Mesendoderm (in vitro differentiated cells): ENCODE measurements around the gene CBX2.
A peak's percentile ranks its signal among the peaks of the same experiment; 100 is the strongest.

Experiments used
- DNase-seq: peaks from one replicate; pipeline ENCODE4 v3.0.0; 2013
- H2AK5ac ChIP-seq: 2 replicates; pipeline ENCODE4 v1.6.1; 2013; ENCODE audit warnings: low read length, inconsistent platforms
- H2BK120ac ChIP-seq: 2 replicates; pipeline ENCODE4 v1.6.1; 2013; ENCODE audit warnings: low read depth, mild to moderate bottlenecking, low read length, moderate library complexity, mixed read lengths
- H2BK15ac ChIP-seq: replicated peaks from 2 replicates; pipeline ENCODE4 v1.6.1; 2013; ENCODE audit warnings: low read depth, mild to moderate bottlenecking, moderate library complexity
- H2BK5ac ChIP-seq: 2 replicates; pipeline ENCODE4 v1.6.1; 2013; ENCODE audit warnings: low read length, inconsistent platforms
- H3K18ac ChIP-seq: 2 replicates; pipeline ENCODE4 v1.6.1; 2013; ENCODE audit warnings: mild to moderate bottlenecking, low read length, mixed read lengths
- H3K23ac ChIP-seq: one replicate; pipeline ENCODE4 v1.6.1; 2013; ENCODE audit warnings: low read length
- H3K27ac ChIP-seq: 2 replicates; pipeline ENCODE4 v1.5.1; 2013; ENCODE audit warnings: low read depth, mild to moderate bottlenecking, inconsistent platforms, low read length, moderate library complexity
- H3K27me3 ChIP-seq: 2 replicates; pipeline ENCODE4 v1.6.1; 2013; ENCODE audit warnings: low read length, control low read depth, mild to moderate bottlenecking, inconsistent platforms; ENCODE audit not compliant: insufficient read depth, poor library complexity
- H3K36me3 ChIP-seq: 2 replicates; pipeline ENCODE4 v1.6.1; 2013; ENCODE audit warnings: low read length, inconsistent platforms; ENCODE audit not compliant: control insufficient read depth, insufficient read depth
- H3K4ac ChIP-seq: one replicate; pipeline ENCODE4 v1.6.1; 2013; ENCODE audit warnings: low read depth, mild to moderate bottlenecking, low read length, moderate library complexity
- H3K4me1 ChIP-seq: 2 replicates; pipeline ENCODE4 v1.6.1; 2013; ENCODE audit warnings: low read depth, low read length, inconsistent platforms; ENCODE audit not compliant: control insufficient read depth
- H3K4me2 ChIP-seq: 2 replicates; pipeline ENCODE4 v1.6.1; 2013; ENCODE audit warnings: low read length
- H3K4me3 ChIP-seq: 2 replicates; pipeline ENCODE4 v1.5.1; 2013; ENCODE audit warnings: mild to moderate bottlenecking, low read length
- H3K56ac ChIP-seq: one replicate; pipeline ENCODE4 v1.6.1; 2013; ENCODE audit warnings: low read length
- H3K79me1 ChIP-seq: 2 replicates; pipeline ENCODE4 v1.6.1; 2013; ENCODE audit warnings: low read length, inconsistent platforms
- H3K79me2 ChIP-seq: 2 replicates; pipeline ENCODE4 v1.6.1; 2013; ENCODE audit warnings: mild to moderate bottlenecking, low read length; ENCODE audit not compliant: control insufficient read depth, insufficient read depth
- H3K9ac ChIP-seq: 2 replicates; pipeline ENCODE4 v1.6.1; 2013; ENCODE audit warnings: low read length, inconsistent platforms
- H4K5ac ChIP-seq: one replicate; pipeline ENCODE4 v1.6.1; 2013; ENCODE audit warnings: low read length
- H4K8ac ChIP-seq: one replicate; pipeline ENCODE4 v1.6.1; 2013; ENCODE audit warnings: low read depth, mild to moderate bottlenecking, control low read depth, low read length, moderate library complexity
- WGBS: extraction: QIAGEN DNeasy Blood & Tissue Kit; methylation state at CpG from one replicate; pipeline ENCODE4 v1.1.7; 2013; ENCODE audit warnings: low lambda C conversion rate, missing lambda C conversion rate; ENCODE audit not compliant: insufficient coverage; ENCODE audit errors: extremely low coverage; 5-methylcytosine and 5-hydroxymethylcytosine counted together

Gene CBX2

GRCh38 chr17:79794659-79795511, 16.9 kb downstream of the CBX2 start:
- H3K4me3 ChIP-seq, result no peak overlapping the region
- peaks cover 79% of the 10 kb centered on the region for H3K27me3 ChIP-seq
- peaks cover 9% of the 10 kb centered on the region for H3K4me1 ChIP-seq
- H3K36me3 ChIP-seq, result no peaks in the 10 kb centered on the region
- peak; percentile 21 for DNase-seq
- H3K56ac ChIP-seq, result peak overlapping the region; percentile 44
- no peaks in the 10 kb centered on the region for H3K79me2 ChIP-seq
- no peak overlapping the region for H2BK120ac ChIP-seq
- no peak overlapping the region for H2BK5ac ChIP-seq
- no CpG with 5 or more reads among the region's 47 CpGs for WGBS
- H4K5ac ChIP-seq, result no peak overlapping the region
- H3K9ac ChIP-seq, result peak overlapping the region; percentile 50
- H3K27ac ChIP-seq, result no peak overlapping the region
- no peaks in the 10 kb centered on the region for H3K79me1 ChIP-seq
- no peak overlapping the region for H3K18ac ChIP-seq
- H2BK15ac ChIP-seq, result no peak overlapping the region
- peak overlapping the region; percentile 26 for H3K4me2 ChIP-seq
- H3K23ac ChIP-seq, result no peak overlapping the region
- no peak overlapping the region for H3K4ac ChIP-seq
- H4K8ac ChIP-seq, result no peak overlapping the region
- H2AK5ac ChIP-seq, result no peak overlapping the region

- Histone ChIP-seq H3K36me3 (no peaks in the 10 kb centered on the region), H2BK5ac (no peak overlapping the region), H3K56ac (peak overlapping the region; percentile 34), H3K79me2 (no peaks in the 10 kb centered on the region), H4K8ac (no peak overlapping the region), H3K23ac (no peak overlapping the region), H3K27me3 (peaks cover 78% of the 10 kb centered on the region), H3K4me3 (no peak overlapping the region), H2BK120ac (no peak overlapping the region), H4K5ac (no peak overlapping the region), H2AK5ac (no peak overlapping the region), H2BK15ac (no peak overlapping the region), H3K9ac (no peak overlapping the region), H3K4me1 (peaks cover 9% of the 10 kb centered on the region), H3K4me2 (no peak overlapping the region), H3K4ac (no peak overlapping the region), H3K27ac (no peak overlapping the region), H3K18ac (no peak overlapping the region), H3K79me1 (no peaks in the 10 kb centered on the region)
- peak; percentile 9 for DNase-seq
- WGBS, result no CpG with 5 or more reads among the region's 8 CpGs
These were observed 18.0 kb downstream of the CBX2 start for GRCh38 chr17:79795795-79796443.

GRCh38 chr17:79796444-79796762, 18.5 kb downstream of the CBX2 start:
- Histone ChIP-seq H4K8ac (no peak overlapping the region), H2AK5ac (no peak overlapping the region), H3K4me2 (peak overlapping the region; percentile 64), H3K27me3 (peaks cover 78% of the 10 kb centered on the region), H3K23ac (no peak overlapping the region), H4K5ac (no peak overlapping the region), H3K56ac (peak overlapping the region; percentile 95), H2BK5ac (no peak overlapping the region), H2BK120ac (no peak overlapping the region), H2BK15ac (no peak overlapping the region), H3K18ac (peak overlapping the region; percentile 75), H3K4ac (no peak overlapping the region), H3K4me1 (peaks cover 9% of the 10 kb centered on the region), H3K36me3 (no peaks in the 10 kb centered on the region), H3K27ac (no peak overlapping the region), H3K4me3 (peak overlapping the region; percentile 38), H3K79me1 (no peaks in the 10 kb centered on the region), H3K79me2 (no peaks in the 10 kb centered on the region), H3K9ac (peak overlapping the region; percentile 78)
- no peak for DNase-seq
- WGBS, result no CpG with 5 or more reads among the region's 19 CpGs

GRCh38 chr17:79796763-79797491, 19.0 kb downstream of the CBX2 start, which contains the start of gene CBX8:
Gene CBX8 (minus strand): TSS chr17:79797077. CDS start chr17:79796998, 79 bp downstream.
- no peak within 1 kb of the TSS for H4K5ac ChIP-seq
- H3K4me1 ChIP-seq, result peaks cover 9% of the 10 kb centered on the region
- H3K56ac ChIP-seq, result peak within 1 kb of the TSS; percentile 95
- H3K4me3 ChIP-seq, result peak within 1 kb of the TSS; percentile 54
- H2BK15ac ChIP-seq, result no peak within 1 kb of the TSS
- H3K4me2 ChIP-seq, result peak within 1 kb of the TSS; percentile 64
- no peak within 1 kb of the TSS for H3K23ac ChIP-seq
- DNase-seq, result peak; percentile 99
- H4K8ac ChIP-seq, result no peak within 1 kb of the TSS
- no peak within 1 kb of the TSS for H3K4ac ChIP-seq
- H2BK120ac ChIP-seq, result no peak within 1 kb of the TSS
- H3K27me3 ChIP-seq, result peaks cover 78% of the 10 kb centered on the region
- H2BK5ac ChIP-seq, result no peak within 1 kb of the TSS
- no peaks in the 10 kb centered on the region for H3K79me2 ChIP-seq
- H3K9ac ChIP-seq, result peak within 1 kb of the TSS; percentile 78
- H3K36me3 ChIP-seq, result no peaks in the 10 kb centered on the region
- H3K18ac ChIP-seq, result peak within 1 kb of the TSS; percentile 75
- no peaks in the 10 kb centered on the region for H3K79me1 ChIP-seq
- no CpG with 5 or more reads among the region's 79 CpGs for WGBS
- no peak within 1 kb of the TSS for H2AK5ac ChIP-seq
- peak within 1 kb of the TSS; percentile 66 for H3K27ac ChIP-seq

GRCh38 chr17:79797492-79798298, 19.7 kb downstream of the CBX2 start:
- H3K27ac ChIP-seq, result no peak overlapping the region
- DNase-seq, result peak; percentile 42

More at GRCh38 chr17:79797492-79798298, 19.7 kb downstream of the CBX2 start:
- peak overlapping the region; percentile 36 for H3K4me2 ChIP-seq
- peak overlapping the region; percentile 70 for H3K56ac ChIP-seq
- peaks cover 80% of the 10 kb centered on the region for H3K27me3 ChIP-seq
- no peak overlapping the region for H3K4ac ChIP-seq
- no peak overlapping the region for H2AK5ac ChIP-seq
- H4K8ac ChIP-seq, result no peak overlapping the region
- no peaks in the 10 kb centered on the region for H3K79me2 ChIP-seq
- no peak overlapping the region for H2BK5ac ChIP-seq
- no peaks in the 10 kb centered on the region for H3K36me3 ChIP-seq
- H3K23ac ChIP-seq, result no peak overlapping the region
- WGBS, result no CpG with 5 or more reads among the region's 89 CpGs
- no peak overlapping the region for H2BK120ac ChIP-seq
- H3K9ac ChIP-seq, result peak overlapping the region; percentile 32
- peak overlapping the region; percentile 43 for H3K18ac ChIP-seq
- peaks cover 9% of the 10 kb centered on the region for H3K4me1 ChIP-seq
- H2BK15ac ChIP-seq, result no peak overlapping the region
- H4K5ac ChIP-seq, result no peak overlapping the region
- H3K79me1 ChIP-seq, result no peaks in the 10 kb centered on the region
- H3K4me3 ChIP-seq, result no peak overlapping the region
